Measurements from ENCODE around the gene SORCS2.

Gene SORCS2

DNA sequence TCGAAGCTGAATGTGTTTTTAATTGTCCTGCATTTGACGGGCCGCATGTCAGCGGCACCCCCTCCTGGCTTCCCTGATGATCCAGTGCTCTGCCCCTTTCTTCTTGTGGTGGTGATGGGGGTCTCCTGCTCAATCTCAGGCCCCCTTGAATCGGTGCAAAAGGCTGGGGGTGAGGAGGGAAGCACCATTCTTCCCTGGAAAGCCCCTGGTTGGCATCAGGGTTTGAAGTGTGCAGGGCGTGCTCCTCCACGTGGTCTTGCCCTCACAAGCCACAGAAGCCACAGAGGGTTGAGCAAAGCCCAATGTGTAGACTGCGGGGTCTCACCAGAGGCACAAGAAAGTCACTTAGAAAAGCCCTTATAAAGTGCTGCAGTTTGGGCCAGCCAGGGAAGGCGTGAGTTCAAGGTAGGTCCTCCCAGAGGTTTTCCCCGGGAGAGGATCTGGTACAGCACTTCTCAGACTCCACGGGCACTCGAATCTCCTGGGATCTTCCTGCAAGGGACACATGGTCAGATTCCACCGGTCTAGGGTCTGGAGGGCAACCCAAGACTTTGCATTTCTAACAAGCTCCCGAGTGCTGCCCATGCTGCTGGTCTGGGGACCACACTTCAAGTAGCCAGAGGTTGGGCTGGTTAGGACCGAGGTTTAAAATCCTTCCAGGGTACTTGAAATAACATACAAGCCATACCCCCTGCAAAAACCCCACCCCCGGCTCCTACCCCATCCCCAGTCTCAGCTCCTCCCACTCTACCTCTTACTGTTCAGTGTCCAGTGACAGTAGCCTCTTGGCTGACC lies 207.3 kb downstream of the SORCS2 start:
- H3K4me3 ChIP-seq (ENCODE audit: low read depth, low read length) = no peak overlapping the region
- ChIA-PET CTCF (no interaction called here), POLR2A (no interaction called here)
- TF ChIP-seq, protein P1, sequence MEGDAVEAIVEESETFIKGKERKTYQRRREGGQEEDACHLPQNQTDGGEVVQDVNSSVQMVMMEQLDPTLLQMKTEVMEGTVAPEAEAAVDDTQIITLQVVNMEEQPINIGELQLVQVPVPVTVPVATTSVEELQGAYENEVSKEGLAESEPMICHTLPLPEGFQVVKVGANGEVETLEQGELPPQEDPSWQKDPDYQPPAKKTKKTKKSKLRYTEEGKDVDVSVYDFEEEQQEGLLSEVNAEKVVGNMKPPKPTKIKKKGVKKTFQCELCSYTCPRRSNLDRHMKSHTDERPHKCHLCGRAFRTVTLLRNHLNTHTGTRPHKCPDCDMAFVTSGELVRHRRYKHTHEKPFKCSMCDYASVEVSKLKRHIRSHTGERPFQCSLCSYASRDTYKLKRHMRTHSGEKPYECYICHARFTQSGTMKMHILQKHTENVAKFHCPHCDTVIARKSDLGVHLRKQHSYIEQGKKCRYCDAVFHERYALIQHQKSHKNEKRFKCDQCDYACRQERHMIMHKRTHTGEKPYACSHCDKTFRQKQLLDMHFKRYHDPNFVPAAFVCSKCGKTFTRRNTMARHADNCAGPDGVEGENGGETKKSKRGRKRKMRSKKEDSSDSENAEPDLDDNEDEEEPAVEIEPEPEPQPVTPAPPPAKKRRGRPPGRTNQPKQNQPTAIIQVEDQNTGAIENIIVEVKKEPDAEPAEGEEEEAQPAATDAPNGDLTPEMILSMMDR (IDR thresholded peaks at IDR 0.05; ENCODE audit: insufficient read depth, low read length, missing control alignments) = no peak
- no peak for DNase-seq (ENCODE audit: low read depth, low spot score)

GRCh38 chr4:7400671-7401298 lies 208.4 kb downstream of the SORCS2 start:
- H3K4me3 ChIP-seq (ENCODE audit: low read depth, low read length) = no peak overlapping the region
- CTCF ChIA-PET = no interaction called here
- DNase-seq (ENCODE audit: low read depth, low spot score) = no peak
- POLR2A ChIA-PET = no interaction called here
- TF ChIP-seq, protein P1 (IDR thresholded peaks at IDR 0.05; ENCODE audit: insufficient read depth, low read length, missing control alignments) = no peak

DNA sequence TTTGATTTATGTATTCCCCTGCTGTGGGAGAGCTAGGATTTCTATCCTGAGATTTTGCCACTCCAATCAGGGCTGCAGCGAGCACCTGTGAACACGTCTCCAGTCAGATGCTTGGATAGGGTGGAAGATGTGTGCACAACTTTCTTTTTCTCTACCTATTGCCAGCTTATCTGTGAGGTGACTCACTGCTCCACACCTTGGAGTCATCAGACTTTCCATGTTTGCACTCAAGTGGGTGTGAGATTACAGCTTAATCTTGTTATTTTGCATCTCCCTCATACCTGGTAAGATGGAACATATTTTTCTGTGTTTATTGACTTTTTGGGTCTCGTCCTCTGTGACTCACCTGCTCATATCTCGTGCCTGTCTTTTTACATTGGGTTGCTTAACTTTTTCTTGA lies 210.2 kb downstream of the SORCS2 start:
- CTCF ChIA-PET = no interaction called here
- TF ChIP-seq, protein P1 (IDR thresholded peaks at IDR 0.05; ENCODE audit: insufficient read depth, low read length, missing control alignments) = no peak
- H3K4me3 ChIP-seq (ENCODE audit: low read depth, low read length) = no peak overlapping the region
- no peak for DNase-seq (ENCODE audit: low read depth, low spot score)
- POLR2A ChIA-PET = no interaction called here

DNA sequence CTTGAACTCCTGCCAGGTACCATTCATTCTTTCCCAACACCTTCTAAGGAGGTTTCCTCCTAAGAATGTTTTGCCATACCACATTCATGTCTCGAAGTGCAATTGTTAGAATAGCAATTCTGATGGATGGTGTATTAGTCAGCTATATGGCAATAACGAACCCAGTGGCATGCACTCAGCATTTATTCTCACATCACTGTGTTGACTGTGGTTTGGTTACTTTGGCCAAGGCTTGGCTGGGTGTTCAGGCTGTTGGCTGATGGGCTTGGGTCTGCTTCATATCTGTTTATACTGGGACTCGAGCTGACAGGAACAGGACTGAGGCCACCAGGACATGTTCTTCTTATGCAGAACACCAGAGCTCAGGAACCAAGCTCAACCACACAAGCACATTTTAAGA lies 210.7 kb downstream of the SORCS2 start:
- TF ChIP-seq, protein P1 (IDR thresholded peaks at IDR 0.05; ENCODE audit: insufficient read depth, low read length, missing control alignments) = no peak
- DNase-seq (ENCODE audit: low read depth, low spot score) = no peak
- ChIA-PET POLR2A (no interaction called here), CTCF (interaction anchor here (0.7 kb wide), 1 partner anchor 10 kb away, joined by 3 read pairs; no protein-coding TSS in a partner anchor)
- H3K4me3 ChIP-seq (ENCODE audit: low read depth, low read length) = no peak overlapping the region

GRCh38 chr4:7408166-7408565 lies 215.8 kb downstream of the SORCS2 start:
- no peak overlapping the region for H3K4me3 ChIP-seq (ENCODE audit: low read depth, low read length)
- POLR2A ChIA-PET = no interaction called here
- CTCF ChIA-PET = no interaction called here
- no peak for DNase-seq (ENCODE audit: low read depth, low spot score)
- TF ChIP-seq, protein P1 (IDR thresholded peaks at IDR 0.05; ENCODE audit: insufficient read depth, low read length, missing control alignments) = no peak

DNA sequence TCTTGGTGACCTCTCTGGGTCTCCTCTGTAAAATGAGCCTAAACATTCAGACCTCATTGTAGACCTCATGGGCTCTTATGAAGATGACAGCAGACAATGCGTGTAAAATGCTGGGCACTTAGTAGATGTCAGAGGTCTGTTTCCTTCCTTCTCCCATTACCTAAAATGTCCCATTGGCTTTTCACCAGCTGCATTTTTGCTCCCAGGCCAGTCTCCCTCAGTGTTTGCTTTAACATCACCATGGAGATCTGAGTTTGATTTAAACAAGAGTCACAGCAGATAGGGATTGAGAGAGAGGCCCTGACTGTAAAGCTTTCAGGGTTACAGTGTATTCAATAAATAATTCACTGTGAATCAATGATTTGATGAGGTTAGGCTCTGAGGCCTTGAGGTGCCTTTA lies 218.1 kb downstream of the SORCS2 start:
- POLR2A ChIA-PET = no interaction called here
- CTCF ChIA-PET = interaction anchor here (2.4 kb wide), 1 partner anchor 17 kb away, joined by 6 read pairs; no protein-coding TSS in a partner anchor
- no peak for DNase-seq (ENCODE audit: low read depth, low spot score)
- no peak overlapping the region for H3K4me3 ChIP-seq (ENCODE audit: low read depth, low read length)
- TF ChIP-seq, protein P1 (IDR thresholded peaks at IDR 0.05; ENCODE audit: insufficient read depth, low read length, missing control alignments) = no peak
